HepG2 (cell line): Measurements from ENCODE around the gene TANC1. TPM values are rescaled to one million over a fixed set of nuclear protein-coding genes. Genes with fewer than 3 reads are reported as not detected.

Experiments
- ATAC-seq: fragments of 200-7000 bp; cut with Tn5 transposase; 3 replicates; pipeline ENCODE4 v1.9.1; 2020; ENCODE audit warnings: mild to moderate bottlenecking, moderate library complexity
- BruUV-seq: library from RNA; stranded (reverse); fragments of 400-500 nt; replicated peaks from 2 replicates; lab custom pipeline; 2021; lab: Mats Ljungman, UMichigan
- CTCF ChIA-PET: fragments of 300-600 bp; formaldehyde crosslinking; extraction: SDS; loops from one replicate; lab custom pipeline; 2021; ENCODE audit warnings: low total read pairs, inconsistent platforms, low intra/inter-chr PET ratio; lab: Yijun Ruan, JAX
- POLR2A ChIA-PET: fragments of 350-600 bp; sonication (Branson Sonifier 250); formaldehyde crosslinking; loops from one replicate; lab custom pipeline; 2020; ENCODE audit warnings: antibody characterized with exemption, inconsistent platforms; lab: Yijun Ruan, JAX
- DNase-seq: peaks from one replicate; pipeline ENCODE4 v3.0.0-alpha.2; 2015; ENCODE audit warnings: low spot score
- FAIRE-seq: peaks from 3 replicates; lab custom pipeline; 2011; peaks lifted over from hg19 to GRCh38; lab: Jason Lieb, UNC
- H2AFZ ChIP-seq: one replicate; pipeline ENCODE4 v1.6.1; 2011; ENCODE audit warnings: low read length, inconsistent platforms
- H3K27ac ChIP-seq: fragments of 300-600 bp; 3 replicates; pipeline ENCODE4 v1.8.0; 2011; ENCODE audit warnings: mixed run types, mild to moderate bottlenecking, mixed read lengths, low read length, inconsistent platforms; ENCODE audit not compliant: insufficient read depth; ENCODE audit errors: extremely low read length
- H3K27me3 ChIP-seq, 2 experiments: fragments of 200-600 bp in 1 of 2; 2 replicates in 1 of 2; 3 replicates in 1 of 2; pipeline versions ENCODE4 v1.6.0 to v1.8.0; 2011; ENCODE audit warnings: low read length in 2 of 2, mild to moderate bottlenecking in 2 of 2, moderate library complexity in 2 of 2, inconsistent platforms in 1 of 2; ENCODE audit not compliant: insufficient read depth in 2 of 2, control insufficient read depth in 1 of 2
- H3K36me3 ChIP-seq, 2 experiments: fragments of 200-600 bp in 1 of 2; replicated peaks in 1 of 2; 2 replicates in 1 of 2; 3 replicates in 1 of 2; pipeline versions ENCODE4 v1.5.1 to v1.8.0; 2011; ENCODE audit warnings: low read length in 2 of 2, inconsistent platforms in 1 of 2; ENCODE audit not compliant: insufficient read depth in 2 of 2, control insufficient read depth in 1 of 2
- H3K4me1 ChIP-seq: 2 replicates; pipeline ENCODE4 v1.5.1; 2012; ENCODE audit warnings: low read length, inconsistent platforms; ENCODE audit not compliant: insufficient read depth
- H3K4me2 ChIP-seq: 2 replicates; pipeline ENCODE4 v1.6.0; 2011; ENCODE audit warnings: low read depth, low read length, inconsistent platforms
- H3K4me3 ChIP-seq, 3 experiments: fragments of 200-600 bp in 1 of 3; sonication (generic), shearing (Covaris generic) in 1 of 3; replicated peaks in 1 of 3; 2 replicates each; pipeline ENCODE4 v1.5.1; 2011 to 2016; ENCODE audit warnings: low read length in 3 of 3, inconsistent platforms in 2 of 3, low read depth in 2 of 3, mild to moderate bottlenecking in 2 of 3, control low read depth in 1 of 3, mixed read lengths in 1 of 3; ENCODE audit not compliant: insufficient read depth in 1 of 3
- H3K79me2 ChIP-seq: one replicate; pipeline ENCODE4 v1.6.1; 2011; ENCODE audit warnings: low read length, inconsistent platforms; ENCODE audit not compliant: insufficient read depth
- H3K9ac ChIP-seq: 2 replicates; pipeline ENCODE4 v1.6.0; 2011; ENCODE audit warnings: mild to moderate bottlenecking, low read depth, low read length, inconsistent platforms; ENCODE audit not compliant: insufficient read depth
- H3K9me3 ChIP-seq: 2 replicates; pipeline ENCODE4 v1.5.1; 2012; ENCODE audit warnings: mild to moderate bottlenecking, low read length
- H4K20me1 ChIP-seq: 2 replicates; pipeline ENCODE4 v1.6.0; 2011; ENCODE audit warnings: inconsistent platforms, mild to moderate bottlenecking, low read length, moderate library complexity; ENCODE audit not compliant: insufficient read depth
- BRCA1 ChIP-seq: sonication (generic); formaldehyde crosslinking; IDR thresholded peaks from 2 replicates; pipeline ENCODE4 v1.4.0; 2020; ENCODE audit warnings: missing genetic modification reagents
- CBFB ChIP-seq: sonication (generic); formaldehyde crosslinking; IDR thresholded peaks from 2 replicates; pipeline ENCODE4 v1.4.0; 2020; ENCODE audit warnings: missing genetic modification reagents
- ELF4 ChIP-seq: sonication (generic); formaldehyde crosslinking; IDR thresholded peaks from 2 replicates; pipeline ENCODE4 v1.5.0; 2020; ENCODE audit warnings: missing genetic modification reagents, mild to moderate bottlenecking, moderate library complexity, borderline replicate concordance
- LCORL ChIP-seq, 2 experiments: fragments of 450-650 bp in 1 of 2; sonication (generic) in 1 of 2; formaldehyde crosslinking in 1 of 2; IDR thresholded peaks; 2 replicates each; pipeline versions ENCODE4 v1.5.0 to v1.6.1; 2017 to 2020; ENCODE audit warnings: antibody characterized with exemption in 1 of 2, missing genetic modification reagents in 1 of 2
- MAF1 ChIP-seq: sonication (generic); formaldehyde crosslinking; IDR thresholded peaks from 2 replicates; pipeline ENCODE4 v1.5.0; 2020; ENCODE audit warnings: missing genetic modification reagents, borderline replicate concordance
- ONECUT2 ChIP-seq: sonication (generic); formaldehyde crosslinking; IDR thresholded peaks from 2 replicates; pipeline ENCODE4 v1.4.0; 2020; ENCODE audit warnings: missing genetic modification reagents
- PTBP1 ChIP-seq: fragments of 200-400 bp; formaldehyde crosslinking; IDR thresholded peaks from 2 replicates; pipeline ENCODE4 v1.6.1; 2018; ENCODE audit warnings: low read length, low read depth; ENCODE audit not compliant: poor library complexity, severe bottlenecking
- ZNF260 ChIP-seq: sonication (generic); formaldehyde crosslinking; IDR thresholded peaks from 2 replicates; pipeline ENCODE4 v1.4.0; 2020; ENCODE audit warnings: missing genetic modification reagents, low read depth, mild to moderate bottlenecking, borderline replicate concordance
- ZNF562 ChIP-seq: sonication (generic); formaldehyde crosslinking; IDR thresholded peaks from 2 replicates; pipeline ENCODE4 v1.8.0; 2022; ENCODE audit warnings: missing genetic modification reagents, borderline replicate concordance
- ZNF589 ChIP-seq: sonication (generic); formaldehyde crosslinking; conservative IDR thresholded peaks from 2 replicates; pipeline ENCODE4 v1.8.0; 2022; ENCODE audit warnings: mild to moderate bottlenecking, moderate library complexity, missing genetic modification reagents
- ZNF614 ChIP-seq: IDR thresholded peaks from 2 replicates; pipeline ENCODE4 v1.6.1; 2018; ENCODE audit warnings: missing biosample characterization, missing genetic modification reagents, inconsistent platforms, borderline replicate concordance
- WGBS: methylation state at CpG from one replicate; pipeline ENCODE4 v1.1.6; 2017; ENCODE audit warnings: low lambda C conversion rate; 5-methylcytosine and 5-hydroxymethylcytosine counted together
- in situ Hi-C: cut with HindIII; loops from 2 replicates; pipeline ENCODE4 v1.10.0; 2017; ENCODE audit warnings: low pct_unique_long_range_greater_than_20kb; ENCODE audit not compliant: extremely low pct_ligation_motif_present
- intact Hi-C: fragments of 100-400 bp; cut with micrococcal nuclease; formaldehyde crosslinking; loops from one replicate; pipeline ENCODE4 v1.10.0; 2022; ENCODE audit not compliant: unreplicated experiment
- polyA plus RNA-seq, 8 experiments: library from polyadenylated mRNA; depleted of rRNA in 3 of 8; stranded (reverse) in 7 of 8; unstranded in 1 of 8; fragments of >200 nt; fragmentation: Illumina TruSeq in 4 of 8; extraction: Trizol in 4 of 8; gene quantifications; 2 replicates each; pipeline versions ENCODE4 v1.2.1 to v1.2.3, GENCODE V29; 2011 to 2016; ENCODE audit warnings: low read depth in 4 of 8, missing spikeins in 1 of 8, mixed read lengths in 1 of 8; ENCODE audit not compliant: insufficient read depth in 1 of 8
- total RNA-seq, 5 experiments: library from RNA; depleted of rRNA; stranded (reverse); fragments of >200 nt; fragmentation: Illumina TruSeq; extraction: Trizol; gene quantifications; 2 replicates each; pipeline ENCODE4 v1.2.3, GENCODE V29; 2016; ENCODE audit warnings: low read depth in 1 of 5
- TF ChIP-seq, protein P1 (sequence below): sonication (generic); formaldehyde crosslinking; IDR thresholded peaks from 2 replicates; pipeline ENCODE4 v1.5.0; 2020; ENCODE audit warnings: mild to moderate bottlenecking, missing genetic modification reagents
- TF ChIP-seq, protein P2 (sequence below): sonication (generic); formaldehyde crosslinking; IDR thresholded peaks from 2 replicates; pipeline ENCODE4 v1.5.0; 2020; ENCODE audit warnings: mild to moderate bottlenecking, missing genetic modification reagents, borderline replicate concordance

The TANC1 gene
- total and polyA plus RNA-seq, 2 of the 13 experiments (the other 11 are each of a cell fraction or from before 2014, with no cell fraction given), result 2.3 to 5.6 TPM

DNA sequence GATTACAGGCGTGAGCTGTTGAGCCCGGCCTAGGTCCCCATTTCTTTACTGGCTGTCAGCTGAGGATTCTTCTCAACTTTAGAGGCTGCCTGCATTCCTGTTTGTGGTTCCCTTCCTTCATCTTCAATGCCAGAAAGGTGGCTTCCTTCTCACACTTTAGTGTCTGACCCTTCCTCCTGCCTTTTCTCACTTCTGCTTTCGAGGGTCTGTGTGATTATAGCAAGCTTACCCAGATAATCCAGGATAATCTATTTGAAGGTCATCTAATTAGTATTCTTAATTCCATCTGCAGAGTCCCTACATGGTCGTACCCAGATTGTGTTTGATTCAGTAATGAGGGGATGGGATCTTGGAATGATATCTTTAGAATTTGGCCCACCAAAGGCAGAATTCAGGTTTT, 157.4 kb downstream of the TANC1 start:
- no peaks in the 10 kb centered on the region for H3K9me3 ChIP-seq
- no peak overlapping the region for H3K9ac ChIP-seq
- ATAC-seq (no peak), DNase-seq (no peak), FAIRE-seq (no peak)
- POLR2A ChIA-PET, result no interaction called here
- 66% methylated on average over 4 of the region's 4 CpGs for WGBS
- CTCF ChIA-PET, result no interaction called here
- intact Hi-C loops, result no loop called here
- H3K27ac ChIP-seq, result no peak overlapping the region
- in situ Hi-C loops, result no loop called here
- no peaks in the 10 kb centered on the region for H3K79me2 ChIP-seq
- H3K4me3 ChIP-seq, result no peak overlapping the region
- TF ChIP-seq, protein P1, sequence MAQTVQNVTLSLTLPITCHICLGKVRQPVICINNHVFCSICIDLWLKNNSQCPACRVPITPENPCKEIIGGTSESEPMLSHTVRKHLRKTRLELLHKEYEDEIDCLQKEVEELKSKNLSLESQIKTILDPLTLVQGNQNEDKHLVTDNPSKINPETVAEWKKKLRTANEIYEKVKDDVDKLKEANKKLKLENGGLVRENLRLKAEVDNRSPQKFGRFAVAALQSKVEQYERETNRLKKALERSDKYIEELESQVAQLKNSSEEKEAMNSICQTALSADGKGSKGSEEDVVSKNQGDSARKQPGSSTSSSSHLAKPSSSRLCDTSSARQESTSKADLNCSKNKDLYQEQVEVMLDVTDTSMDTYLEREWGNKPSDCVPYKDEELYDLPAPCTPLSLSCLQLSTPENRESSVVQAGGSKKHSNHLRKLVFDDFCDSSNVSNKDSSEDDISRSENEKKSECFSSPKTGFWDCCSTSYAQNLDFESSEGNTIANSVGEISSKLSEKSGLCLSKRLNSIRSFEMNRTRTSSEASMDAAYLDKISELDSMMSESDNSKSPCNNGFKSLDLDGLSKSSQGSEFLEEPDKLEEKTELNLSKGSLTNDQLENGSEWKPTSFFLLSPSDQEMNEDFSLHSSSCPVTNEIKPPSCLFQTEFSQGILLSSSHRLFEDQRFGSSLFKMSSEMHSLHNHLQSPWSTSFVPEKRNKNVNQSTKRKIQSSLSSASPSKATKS, result no peak
- TF ChIP-seq CBFB (CRISPR knock-in tag) (no peak), LCORL (IDR thresholded peaks at IDR 0.05) (no peak), LCORL (CRISPR knock-in tag; IDR thresholded peaks at IDR 0.05) (no peak), BRCA1 (no peak)
- TF ChIP-seq, all 625 proteins: peak for 0
- peaks cover 11% of the 10 kb centered on the region for H3K4me1 ChIP-seq
- no peaks in the 10 kb centered on the region for H3K27me3 ChIP-seq
- no peak overlapping the region for H3K4me2 ChIP-seq
- no peaks in the 10 kb centered on the region for H4K20me1 ChIP-seq
- H3K36me3 ChIP-seq, result no peaks in the 10 kb centered on the region
- no peak overlapping the region for H2AFZ ChIP-seq
- BruUV-seq, result no TSS peak

DNA sequence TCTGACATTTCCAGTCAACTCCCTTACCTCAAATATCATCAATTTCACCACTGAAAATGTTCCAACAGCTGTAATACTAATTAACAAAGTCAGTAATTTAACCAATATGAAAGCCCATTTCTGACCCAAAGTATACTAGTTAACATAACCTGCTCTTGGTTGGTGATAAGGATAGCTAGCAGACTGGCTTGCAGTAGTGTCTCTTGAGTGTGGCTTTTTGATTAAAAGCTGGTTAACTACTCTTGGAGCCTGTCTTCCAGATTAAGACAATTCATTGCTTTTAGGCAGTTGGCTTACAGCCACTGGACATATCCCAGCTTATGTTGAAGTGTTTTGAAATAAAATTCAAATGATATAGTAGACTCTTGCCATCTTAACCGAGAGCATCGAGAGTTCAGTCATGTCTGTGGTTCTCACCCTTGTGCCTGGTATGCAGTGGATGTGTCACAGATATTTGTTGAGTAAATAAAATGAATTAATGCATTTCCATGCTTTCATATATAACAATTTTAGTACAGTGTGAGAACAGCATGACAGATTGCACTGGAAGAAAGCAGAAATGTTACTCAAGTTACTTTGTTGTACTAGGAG, 158.1 kb downstream of the TANC1 start:
- Histone ChIP-seq H3K9me3 (no peaks in the 10 kb centered on the region), H3K36me3 (no peaks in the 10 kb centered on the region), H3K4me3 (no peak overlapping the region), H3K9ac (no peak overlapping the region), H3K27ac (no peak overlapping the region), H3K27me3 (no peaks in the 10 kb centered on the region), H3K4me2 (no peak overlapping the region), H3K79me2 (no peaks in the 10 kb centered on the region), H3K4me1 (peaks cover 11% of the 10 kb centered on the region), H2AFZ (no peak overlapping the region), H4K20me1 (no peaks in the 10 kb centered on the region)
- BruUV-seq, result no TSS peak
- CTCF ChIA-PET, result no interaction called here
- FAIRE-seq (no peak), DNase-seq (no peak), ATAC-seq (no peak)
- POLR2A ChIA-PET, result no interaction called here
- intact Hi-C loops, result no loop called here
- 77% methylated on average over 2 of the region's 2 CpGs for WGBS
- in situ Hi-C loops, result no loop called here
- TF ChIP-seq MAF1 (CRISPR knock-in tag) (no peak), ZNF589 (no peak), ZNF614 (CRISPR knock-in tag) (no peak), PTBP1 (no peak), ONECUT2 (CRISPR knock-in tag) (no peak), ZNF562 (CRISPR knock-in tag) (no peak), ZNF260 (no peak), ELF4 (CRISPR knock-in tag) (no peak)
- TF ChIP-seq, protein P2, sequence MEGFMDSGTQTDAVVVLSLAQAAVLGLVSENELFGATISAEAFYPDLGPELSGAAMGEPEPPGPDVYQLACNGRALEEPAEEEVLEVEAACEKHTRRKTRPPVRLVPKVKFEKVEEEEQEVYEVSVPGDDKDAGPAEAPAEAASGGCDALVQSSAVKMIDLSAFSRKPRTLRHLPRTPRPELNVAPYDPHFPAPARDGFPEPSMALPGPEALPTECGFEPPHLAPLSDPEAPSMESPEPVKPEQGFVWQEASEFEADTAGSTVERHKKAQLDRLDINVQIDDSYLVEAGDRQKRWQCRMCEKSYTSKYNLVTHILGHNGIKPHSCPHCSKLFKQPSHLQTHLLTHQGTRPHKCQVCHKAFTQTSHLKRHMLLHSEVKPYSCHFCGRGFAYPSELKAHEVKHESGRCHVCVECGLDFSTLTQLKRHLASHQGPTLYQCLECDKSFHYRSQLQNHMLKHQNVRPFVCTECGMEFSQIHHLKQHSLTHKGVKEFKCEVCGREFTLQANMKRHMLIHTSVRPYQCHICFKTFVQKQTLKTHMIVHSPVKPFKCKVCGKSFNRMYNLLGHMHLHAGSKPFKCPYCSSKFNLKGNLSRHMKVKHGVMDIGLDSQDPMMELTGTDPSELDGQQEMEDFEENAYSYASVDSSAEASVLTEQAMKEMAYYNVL (CRISPR knock-in tag), result no peak
